ENCODE measurements around the gene RBMS3.

DNA sequence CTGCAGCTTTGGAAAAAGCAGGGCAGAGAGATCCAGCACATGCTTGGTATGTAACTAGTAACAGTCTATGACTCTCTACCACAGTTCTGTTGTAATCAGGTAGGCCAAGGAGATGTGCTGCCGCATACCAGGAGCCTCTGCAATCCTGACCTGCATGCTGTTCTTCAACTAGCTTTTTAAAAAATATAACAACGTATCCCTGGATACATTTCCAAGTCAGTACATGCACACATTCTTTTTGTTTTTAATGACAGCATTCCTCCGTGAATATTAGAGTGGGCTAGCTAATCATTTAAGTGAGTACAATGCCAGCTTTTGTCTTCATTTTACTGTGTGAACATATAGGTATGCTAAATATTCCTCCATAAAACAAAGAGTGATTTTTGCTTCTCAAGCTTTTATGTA, 437.8 kb downstream of the RBMS3 start:
- TF ChIP-seq SIN3A (IDR thresholded peaks at IDR 0.05; ENCODE audit: low read depth), result no peak
- TF ChIP-seq, protein P1, sequence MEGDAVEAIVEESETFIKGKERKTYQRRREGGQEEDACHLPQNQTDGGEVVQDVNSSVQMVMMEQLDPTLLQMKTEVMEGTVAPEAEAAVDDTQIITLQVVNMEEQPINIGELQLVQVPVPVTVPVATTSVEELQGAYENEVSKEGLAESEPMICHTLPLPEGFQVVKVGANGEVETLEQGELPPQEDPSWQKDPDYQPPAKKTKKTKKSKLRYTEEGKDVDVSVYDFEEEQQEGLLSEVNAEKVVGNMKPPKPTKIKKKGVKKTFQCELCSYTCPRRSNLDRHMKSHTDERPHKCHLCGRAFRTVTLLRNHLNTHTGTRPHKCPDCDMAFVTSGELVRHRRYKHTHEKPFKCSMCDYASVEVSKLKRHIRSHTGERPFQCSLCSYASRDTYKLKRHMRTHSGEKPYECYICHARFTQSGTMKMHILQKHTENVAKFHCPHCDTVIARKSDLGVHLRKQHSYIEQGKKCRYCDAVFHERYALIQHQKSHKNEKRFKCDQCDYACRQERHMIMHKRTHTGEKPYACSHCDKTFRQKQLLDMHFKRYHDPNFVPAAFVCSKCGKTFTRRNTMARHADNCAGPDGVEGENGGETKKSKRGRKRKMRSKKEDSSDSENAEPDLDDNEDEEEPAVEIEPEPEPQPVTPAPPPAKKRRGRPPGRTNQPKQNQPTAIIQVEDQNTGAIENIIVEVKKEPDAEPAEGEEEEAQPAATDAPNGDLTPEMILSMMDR (IDR thresholded peaks at IDR 0.05 in 2 of 3, conservative IDR thresholded peaks at IDR 0.05 in 1 of 3; ENCODE audit: borderline replicate concordance in 1 of 3, insufficient read depth in 1 of 3, low read depth in 2 of 3, low read length in 2 of 3), result no peak

Data from HCT116 (cell line).